HG03103 (cell line): ENCODE measurements around the gene EIF3B.
"Not testable (repeated sequence)": the region's sequence is repeated elsewhere in the genome, so short reads cannot be mapped to it uniquely, and the experiment has no call there.

Experiments
- ATAC-seq: cut with Tn5 transposase; IDR thresholded peaks from one replicate; pipeline ENCODE4 v1.9.1; 2021; ENCODE audit warnings: low read depth; ENCODE audit not compliant: unreplicated experiment

EIF3B gene

GRCh38 chr7:2394566-2395082 lies 40.0 kb downstream of the EIF3B start:
- ATAC-seq, result no peak

DNA sequence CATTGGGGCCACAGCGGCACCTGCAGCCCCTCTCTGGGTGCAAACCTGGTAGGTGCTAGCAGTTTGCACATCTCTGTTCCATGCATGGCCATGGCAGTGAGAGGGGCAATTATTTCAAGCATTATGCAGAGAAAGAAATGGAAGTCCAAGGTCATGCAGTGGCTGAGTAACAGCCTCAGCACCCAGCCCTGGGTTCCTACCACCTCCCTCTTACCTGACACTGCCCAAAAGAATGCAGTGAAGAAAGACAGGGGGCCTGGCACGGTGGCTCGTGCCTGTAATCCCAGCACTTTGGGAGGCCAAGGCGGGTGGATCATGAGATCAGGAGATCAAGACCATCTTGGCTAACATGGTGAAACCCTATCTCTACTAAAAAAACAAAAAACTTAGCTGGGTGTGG lies 43.9 kb downstream of the EIF3B start:
- ATAC-seq, result no peak

- ATAC-seq, result no peak
These were observed 45.4 kb downstream of the EIF3B start for GRCh38 chr7:2399848-2400587.

GRCh38 chr7:2402687-2403013 lies 48.0 kb downstream of the EIF3B start:
- ATAC-seq, result no peak

DNA sequence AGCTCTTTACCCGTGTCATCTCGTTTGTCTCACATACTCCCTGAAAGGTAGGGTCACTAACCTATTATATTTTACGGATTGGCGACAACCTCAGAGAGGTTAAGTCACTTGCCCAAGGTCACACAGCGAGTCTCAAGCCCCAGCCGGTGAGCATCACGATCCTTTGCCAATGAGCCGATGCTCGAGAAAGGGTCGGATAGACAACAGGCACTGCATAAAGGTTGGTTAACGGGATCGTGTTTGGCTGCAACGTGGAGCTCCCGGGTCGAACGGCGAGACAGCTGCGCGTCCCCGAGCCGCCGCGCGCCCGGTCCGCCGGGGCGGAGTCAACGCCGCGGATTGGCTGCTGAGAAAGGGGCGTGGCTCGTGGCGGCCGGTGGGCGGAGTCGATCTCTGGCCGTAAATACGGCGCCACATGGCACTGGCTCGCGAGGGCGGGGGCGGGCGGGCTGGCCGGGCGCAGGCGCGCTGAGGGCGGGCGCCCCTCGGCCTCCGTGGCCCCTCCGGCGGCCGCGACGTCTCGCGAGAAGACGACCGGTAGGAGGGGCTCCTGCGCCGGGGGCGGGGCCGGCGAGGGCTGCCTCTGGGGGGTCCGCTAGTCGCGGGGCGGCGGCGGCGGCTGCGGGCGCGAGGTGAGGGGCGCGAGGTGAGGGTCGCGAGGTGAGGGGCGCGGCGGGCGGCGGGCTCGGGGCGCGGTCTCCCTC lies 48.5 kb downstream of the EIF3B start, which contains the start of gene CHST12:
TSS of gene CHST12 (plus strand) at position 598 of the 704 bp plus-strand sequence. CDS start 29,029 bp downstream, outside the sequence.
- peak; percentile 37 for ATAC-seq

GRCh38 chr7:2403718-2404648 lies 49.4 kb downstream of the EIF3B start:
- no peak for ATAC-seq

- ATAC-seq, result no peak
These were observed 50.1 kb downstream of the EIF3B start for GRCh38 chr7:2404714-2405119.

DNA sequence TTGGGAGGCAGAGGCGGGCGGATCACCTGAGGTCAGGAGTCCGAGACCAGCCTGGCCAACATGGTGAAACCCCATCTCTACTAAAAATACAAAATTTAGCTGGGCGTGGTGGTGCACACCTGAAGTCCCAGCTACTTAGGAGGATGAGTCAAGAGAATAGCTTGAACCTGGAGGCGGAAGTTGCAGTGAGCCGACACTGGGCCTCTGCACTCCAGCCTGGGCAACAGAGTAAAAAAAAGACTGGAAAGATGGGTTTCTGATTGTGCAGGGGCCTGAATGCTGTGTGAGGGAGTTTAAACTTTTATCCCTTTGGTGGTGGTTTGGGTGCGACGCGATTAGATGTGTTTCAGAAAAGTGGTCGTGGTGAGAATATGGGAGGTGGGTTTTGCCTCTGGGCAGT lies 50.6 kb downstream of the EIF3B start:
- ATAC-seq, result no peak

- peak; percentile 44 for ATAC-seq
These were observed 51.1 kb downstream of the EIF3B start for GRCh38 chr7:2405601-2406345.

GRCh38 chr7:2409745-2410414 lies 55.3 kb downstream of the EIF3B start:
- no peak for ATAC-seq

DNA sequence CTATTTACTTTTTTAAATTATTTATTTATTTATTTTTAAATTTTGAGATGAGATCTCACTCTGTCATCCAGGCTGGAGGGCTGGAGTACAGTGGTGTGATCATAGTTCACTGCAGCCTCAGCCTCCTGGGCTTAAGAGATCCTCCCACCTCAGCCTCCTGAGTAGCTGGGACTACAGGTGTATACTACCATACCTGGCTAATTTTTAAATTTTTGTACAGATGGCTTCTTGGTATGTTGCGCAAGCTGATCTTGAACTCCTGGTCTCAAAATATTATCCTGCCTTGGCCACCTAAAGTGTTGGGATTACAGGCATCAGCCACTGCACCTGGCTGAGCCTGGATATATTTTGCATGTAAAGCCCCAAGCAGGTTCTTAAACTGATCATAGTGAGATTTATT lies 56.4 kb downstream of the EIF3B start:
- no peak for ATAC-seq

DNA sequence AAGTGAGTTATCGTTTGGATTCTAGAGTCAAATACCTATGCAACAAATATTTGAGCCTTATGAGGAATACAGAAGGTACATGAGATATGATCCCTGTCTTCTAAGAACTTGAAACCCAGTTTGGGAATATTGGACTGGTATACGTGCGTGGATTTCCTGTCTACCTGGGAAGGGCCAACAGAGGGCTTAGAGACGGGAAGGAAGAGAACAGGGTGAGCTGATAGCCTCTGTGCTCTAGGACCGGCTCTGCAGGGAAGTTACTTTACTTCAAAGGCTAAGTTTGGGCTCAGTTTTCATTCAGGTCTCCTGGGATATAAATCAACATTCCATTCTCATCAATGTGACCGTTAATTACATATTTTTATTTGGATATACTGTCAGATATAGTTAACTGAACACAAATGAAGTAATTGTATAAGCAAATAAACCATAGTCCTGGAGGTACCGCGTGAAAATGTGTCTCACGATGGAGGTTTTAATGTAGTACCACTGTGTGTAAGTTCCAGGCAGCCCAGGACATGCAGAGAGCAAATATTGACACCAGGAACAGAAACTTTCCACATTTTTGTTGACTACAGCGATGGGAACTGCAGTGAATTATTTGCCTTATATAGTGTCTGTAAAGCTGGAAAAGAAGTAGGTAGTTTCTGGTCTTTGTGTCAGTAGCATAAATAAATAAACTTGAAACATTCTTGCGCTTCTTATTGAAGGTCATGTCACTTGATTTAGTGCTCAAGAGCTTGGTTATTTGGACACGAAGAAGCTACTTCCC lies 57.4 kb downstream of the EIF3B start:
- no peak for ATAC-seq

DNA sequence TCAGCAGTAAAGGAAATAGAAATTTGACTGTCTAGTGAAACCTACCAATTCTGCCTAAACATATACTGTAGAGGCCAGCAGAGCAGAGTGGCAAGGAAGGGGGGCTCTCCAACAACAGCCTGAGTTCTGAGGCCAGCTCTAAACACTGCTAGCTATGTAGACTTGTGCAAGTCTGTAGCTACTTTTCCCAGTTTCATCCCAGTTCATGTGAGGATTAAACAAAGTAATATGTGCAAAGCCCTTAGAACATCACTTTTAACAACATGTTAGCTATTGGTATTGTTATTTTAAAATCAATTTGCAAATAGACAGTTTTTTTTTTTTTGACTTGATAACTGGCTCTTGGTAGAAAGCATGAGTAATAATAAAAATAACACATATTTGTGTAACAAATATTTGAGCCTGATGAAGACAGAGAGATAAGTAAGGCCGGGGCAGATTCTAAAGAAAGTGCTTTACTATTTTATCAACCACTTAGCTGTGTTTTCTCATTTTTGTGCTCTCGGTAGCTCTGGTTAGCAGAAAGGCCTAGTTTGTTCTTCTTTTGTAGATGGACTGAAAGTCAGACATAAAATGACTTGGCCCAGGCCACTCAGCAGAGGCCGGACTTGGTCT lies 58.1 kb downstream of the EIF3B start:
- ATAC-seq, result no peak

GRCh38 chr7:2416063-2416462 lies 61.4 kb downstream of the EIF3B start:
- ATAC-seq, result no peak

- ATAC-seq, result no peak
These were observed 62.0 kb downstream of the EIF3B start for GRCh38 chr7:2416650-2417049.

DNA sequence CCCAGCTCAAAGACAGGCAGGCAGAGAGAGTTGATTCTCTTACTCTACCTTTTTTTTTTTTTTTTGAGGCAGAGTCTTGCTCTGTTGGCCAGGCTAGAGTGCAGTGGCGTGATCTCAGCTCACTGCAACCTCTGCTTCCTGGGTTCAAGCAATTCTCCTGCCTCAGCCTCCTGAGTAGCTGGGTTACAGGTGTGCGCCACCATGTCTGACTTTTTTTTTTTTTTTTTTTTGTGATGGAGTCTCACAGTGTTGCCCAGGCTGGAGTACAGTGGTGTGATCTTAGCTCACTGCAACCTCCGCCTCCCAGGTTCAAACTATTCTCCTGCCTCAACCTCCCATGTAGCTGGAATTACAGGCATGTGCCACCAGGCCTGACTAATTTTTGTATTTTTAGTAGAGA lies 62.6 kb downstream of the EIF3B start:
- ATAC-seq, result not testable (repeated sequence)

GRCh38 chr7:2417981-2418481 lies 63.4 kb downstream of the EIF3B start:
- no peak for ATAC-seq

- ATAC-seq, result no peak
These were observed 65.7 kb downstream of the EIF3B start for GRCh38 chr7:2420216-2420933.
